ENCODE measurements around the gene NUAK1. TPM values are rescaled to one million over a fixed set of nuclear protein-coding genes. Genes with fewer than 3 reads are reported as not detected.

NUAK1 gene
- total RNA-seq, 1 experiment from 2014 or later = 50.3 TPM

GRCh38 chr12:106068296-106068695 is 70.5 kb downstream of the NUAK1 start:
- H3K9me3 ChIP-seq (ENCODE audit: control insufficient read depth, insufficient read depth, low read depth, low read length) = no peaks in the 10 kb centered on the region
- intact Hi-C loops (cut with micrococcal nuclease; ENCODE audit: unreplicated experiment) (no loop called here), in situ Hi-C loops (cut with HindIII; ENCODE audit: low pct_unique_long_range_greater_than_20kb, low sequenced_read_pairs) (no loop called here)
- ATAC-seq = no peak
- DNase-seq (ENCODE audit: low read depth, low spot score) = no peak
- H3K4me3 ChIP-seq (ENCODE audit: low read depth in 2 of 2, low read length in 2 of 2) = no peak overlapping the region
- TF ChIP-seq SIN3A (IDR thresholded peaks at IDR 0.05; ENCODE audit: borderline replicate concordance, insufficient read depth, low read depth, low read length) (no peak), REST (IDR thresholded peaks at IDR 0.05; ENCODE audit: insufficient read depth in 1 of 2, low read depth in 2 of 2, low read length in 1 of 2) (no peak), POLR2AphosphoS5 (IDR thresholded peaks at IDR 0.05; ENCODE audit: low read depth, low read length) (no peak), TCF7L2 (IDR thresholded peaks at IDR 0.05; ENCODE audit: low read depth, low read length) (no peak)
- POLR2A ChIA-PET = no interaction called here
- CTCF ChIA-PET = no interaction called here
- H3K4me1 ChIP-seq (ENCODE audit: control insufficient read depth, insufficient read depth, low read length) = no peaks in the 10 kb centered on the region
- no peaks in the 10 kb centered on the region for H3K27me3 ChIP-seq (ENCODE audit: control insufficient read depth, insufficient read depth, low read length)
- BruUV-seq (replicated peaks) = no TSS peak
- H3K27ac ChIP-seq (ENCODE audit: low read length) = no peak overlapping the region
- H3K36me3 ChIP-seq (ENCODE audit: control insufficient read depth, insufficient read depth, low read length) = peaks cover 7% of the 10 kb centered on the region

GRCh38 chr12:106067606-106068205 is 71.0 kb downstream of the NUAK1 start:
- no peak for TF ChIP-seq POLR2AphosphoS5 (IDR thresholded peaks at IDR 0.05; ENCODE audit: low read depth, low read length)
- DNase-seq (ENCODE audit: low read depth, low spot score) (no peak), ATAC-seq (no peak)
- in situ Hi-C loops (cut with HindIII; ENCODE audit: low pct_unique_long_range_greater_than_20kb, low sequenced_read_pairs) = no loop called here
- ChIA-PET CTCF (no interaction called here), POLR2A (no interaction called here)
- H3K4me1 ChIP-seq (ENCODE audit: control insufficient read depth, insufficient read depth, low read length) = peaks cover 1% of the 10 kb centered on the region; the same call in 1 of the 2 replicates
- BruUV-seq (replicated peaks) = no TSS peak
- intact Hi-C loops (cut with micrococcal nuclease; ENCODE audit: unreplicated experiment) = no loop called here
- H3K27me3 ChIP-seq (ENCODE audit: control insufficient read depth, insufficient read depth, low read length) = no peaks in the 10 kb centered on the region
- H3K4me3 ChIP-seq (ENCODE audit: low read depth in 2 of 2, low read length in 2 of 2) = no peak overlapping the region
- no peak overlapping the region for H3K27ac ChIP-seq (ENCODE audit: low read length)
- H3K36me3 ChIP-seq (ENCODE audit: control insufficient read depth, insufficient read depth, low read length) = peaks cover 7% of the 10 kb centered on the region
- H3K9me3 ChIP-seq (ENCODE audit: control insufficient read depth, insufficient read depth, low read depth, low read length) = no peaks in the 10 kb centered on the region

GRCh38 chr12:106066726-106067325 is 71.9 kb downstream of the NUAK1 start:
- ATAC-seq (no peak), DNase-seq (ENCODE audit: low read depth, low spot score) (no peak)
- Histone ChIP-seq H3K27ac (ENCODE audit: low read length) (no peak overlapping the region), H3K4me3 (ENCODE audit: low read depth in 2 of 2, low read length in 2 of 2) (no peak overlapping the region), H3K9me3 (ENCODE audit: control insufficient read depth, insufficient read depth, low read depth, low read length) (no peaks in the 10 kb centered on the region), H3K27me3 (ENCODE audit: control insufficient read depth, insufficient read depth, low read length) (no peaks in the 10 kb centered on the region), H3K4me1 (ENCODE audit: control insufficient read depth, insufficient read depth, low read length) (peaks cover 3% of the 10 kb centered on the region; the same call in 1 of the 2 replicates), H3K36me3 (ENCODE audit: control insufficient read depth, insufficient read depth, low read length) (peaks cover 7% of the 10 kb centered on the region)
- ChIA-PET POLR2A (no interaction called here), CTCF (no interaction called here)
- in situ Hi-C loops (cut with HindIII; ENCODE audit: low pct_unique_long_range_greater_than_20kb, low sequenced_read_pairs) (no loop called here), intact Hi-C loops (cut with micrococcal nuclease; ENCODE audit: unreplicated experiment) (no loop called here)
- BruUV-seq (replicated peaks) = no TSS peak
- TF ChIP-seq TCF7L2 (IDR thresholded peaks at IDR 0.05; ENCODE audit: low read depth, low read length) (no peak), REST (IDR thresholded peaks at IDR 0.05; ENCODE audit: insufficient read depth in 1 of 2, low read depth in 2 of 2, low read length in 1 of 2) (no peak), POLR2AphosphoS5 (IDR thresholded peaks at IDR 0.05; ENCODE audit: low read depth, low read length) (no peak), SIN3A (IDR thresholded peaks at IDR 0.05; ENCODE audit: borderline replicate concordance, insufficient read depth, low read depth, low read length) (no peak), CTCF (IDR thresholded peaks at IDR 0.05) (no peak)
